Activated CD8-positive, alpha-beta T cell treated with anti-CD3 and anti-CD28 coated beads for 36 hours (primary cell): Measurements from ENCODE around the gene HS6ST2. TPM values are rescaled to one million over a fixed set of nuclear protein-coding genes. Genes with fewer than 3 reads are reported as not detected.

Experiments
- ATAC-seq: fragments of 200-7000 bp; cut with Tn5 transposase; one replicate; pipeline ENCODE4 v1.10.0; 2021; ENCODE audit warnings: mild to moderate bottlenecking, moderate library complexity
- CTCF ChIA-PET: fragments of 350-600 bp; sonication (Branson Sonifier 250); formaldehyde crosslinking; loops from one replicate; lab custom pipeline; 2021; ENCODE audit warnings: antibody characterized with exemption; lab: Charles Lee
- POLR2A ChIA-PET: fragments of 350-600 bp; sonication (Branson Sonifier 250); formaldehyde crosslinking; loops from one replicate; lab custom pipeline; 2021; ENCODE audit warnings: antibody characterized with exemption; lab: Charles Lee
- DNase-seq: peaks from one replicate; pipeline ENCODE4 v3.0.0-alpha.2; 2020
- H3K27ac Mint-ChIP-seq: one replicate; pipeline ENCODE4 v1.8.0; 2021; ENCODE audit warnings: mild to moderate bottlenecking, mixed read lengths
- H3K27me3 Mint-ChIP-seq: one replicate; pipeline ENCODE4 v1.8.0; 2021; ENCODE audit warnings: mixed read lengths
- H3K36me3 Mint-ChIP-seq: one replicate; pipeline ENCODE4 v1.8.0; 2021; ENCODE audit warnings: low read depth, mixed read lengths
- H3K4me1 Mint-ChIP-seq: one replicate; pipeline ENCODE4 v1.8.0; 2021; ENCODE audit warnings: low read depth, mixed read lengths
- H3K4me3 Mint-ChIP-seq: one replicate; pipeline ENCODE4 v1.8.0; 2021; ENCODE audit warnings: mild to moderate bottlenecking, moderate library complexity, mixed read lengths
- H3K9me3 Mint-ChIP-seq: one replicate; pipeline ENCODE4 v1.8.0; 2021; ENCODE audit warnings: mixed read lengths
- intact Hi-C: fragments of 100-400 bp; cut with micrococcal nuclease; formaldehyde crosslinking; loops from one replicate; pipeline ENCODE4 v1.10.0; 2022
- total RNA-seq, 2 experiments: library from RNA; stranded (reverse); gene quantifications; one replicate each; pipeline ENCODE4 v1.2.3, GENCODE V29; 2021
- TF ChIP-seq, protein P1 (sequence below): fragments of 200-600 bp; IDR thresholded peaks from one replicate; pipeline ENCODE4 v1.8.0; 2022; ENCODE audit warnings: antibody characterized with exemption, mild to moderate bottlenecking

The HS6ST2 gene
- total RNA-seq, 2 experiments from 2014 or later, result 0.14 to 0.47 TPM

- no peaks in the 10 kb centered on the region for H3K4me1 Mint-ChIP-seq
- no peaks in the 10 kb centered on the region for H3K9me3 Mint-ChIP-seq
- DNase-seq, result no peak
- ChIA-PET POLR2A (no interaction called here), CTCF (no interaction called here)
- TF ChIP-seq, protein P1, sequence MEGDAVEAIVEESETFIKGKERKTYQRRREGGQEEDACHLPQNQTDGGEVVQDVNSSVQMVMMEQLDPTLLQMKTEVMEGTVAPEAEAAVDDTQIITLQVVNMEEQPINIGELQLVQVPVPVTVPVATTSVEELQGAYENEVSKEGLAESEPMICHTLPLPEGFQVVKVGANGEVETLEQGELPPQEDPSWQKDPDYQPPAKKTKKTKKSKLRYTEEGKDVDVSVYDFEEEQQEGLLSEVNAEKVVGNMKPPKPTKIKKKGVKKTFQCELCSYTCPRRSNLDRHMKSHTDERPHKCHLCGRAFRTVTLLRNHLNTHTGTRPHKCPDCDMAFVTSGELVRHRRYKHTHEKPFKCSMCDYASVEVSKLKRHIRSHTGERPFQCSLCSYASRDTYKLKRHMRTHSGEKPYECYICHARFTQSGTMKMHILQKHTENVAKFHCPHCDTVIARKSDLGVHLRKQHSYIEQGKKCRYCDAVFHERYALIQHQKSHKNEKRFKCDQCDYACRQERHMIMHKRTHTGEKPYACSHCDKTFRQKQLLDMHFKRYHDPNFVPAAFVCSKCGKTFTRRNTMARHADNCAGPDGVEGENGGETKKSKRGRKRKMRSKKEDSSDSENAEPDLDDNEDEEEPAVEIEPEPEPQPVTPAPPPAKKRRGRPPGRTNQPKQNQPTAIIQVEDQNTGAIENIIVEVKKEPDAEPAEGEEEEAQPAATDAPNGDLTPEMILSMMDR, result no peak
- no peak overlapping the region for H3K27ac Mint-ChIP-seq
- intact Hi-C loops, result no loop called here
- H3K36me3 Mint-ChIP-seq, result no peaks in the 10 kb centered on the region
- no peaks in the 10 kb centered on the region for H3K27me3 Mint-ChIP-seq
- no peak for ATAC-seq
- no peak overlapping the region for H3K4me3 Mint-ChIP-seq
These were observed 142.8 kb downstream of the HS6ST2 start for GRCh38 chrX:132815643-132816042.

- POLR2A ChIA-PET, result no interaction called here
These were observed 147.3 kb downstream of the HS6ST2 start for GRCh38 chrX:132810964-132811712.

DNA sequence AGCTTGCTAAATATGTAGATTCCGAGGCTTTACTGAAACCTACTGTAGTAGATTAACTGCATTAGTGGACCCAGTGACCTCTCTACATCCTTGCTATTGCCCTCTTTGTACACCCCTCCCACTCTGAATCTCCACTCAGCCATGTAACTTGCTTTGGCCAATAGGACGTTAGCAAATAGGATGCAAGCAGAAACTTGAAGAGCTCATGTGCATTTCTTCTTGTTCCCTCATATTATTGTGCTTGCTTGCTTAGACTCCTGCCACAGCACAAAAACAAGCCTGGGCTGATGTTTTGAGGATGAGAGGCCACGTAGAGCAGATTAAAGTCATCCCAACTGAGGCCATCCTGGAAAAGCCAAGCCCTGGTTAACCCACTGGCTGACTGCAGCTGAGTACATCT lies 147.9 kb downstream of the HS6ST2 start:
- no peaks in the 10 kb centered on the region for H3K36me3 Mint-ChIP-seq
- H3K4me1 Mint-ChIP-seq, result no peaks in the 10 kb centered on the region
- no peaks in the 10 kb centered on the region for H3K27me3 Mint-ChIP-seq
- H3K27ac Mint-ChIP-seq, result no peak overlapping the region
- no peak for ATAC-seq
- DNase-seq, result no peak
- CTCF ChIA-PET, result no interaction called here
- H3K9me3 Mint-ChIP-seq, result no peaks in the 10 kb centered on the region
- no peak overlapping the region for H3K4me3 Mint-ChIP-seq
- intact Hi-C loops, result no loop called here
- POLR2A ChIA-PET, result no interaction called here
- TF ChIP-seq, protein P1, result no peak

More at GRCh38 chrX:132810964-132811712, 147.3 kb downstream of the HS6ST2 start:
- no peak for DNase-seq
- TF ChIP-seq, protein P1, result no peak
- intact Hi-C loops, result no loop called here
- Mint-ChIP-seq H3K4me1 (no peaks in the 10 kb centered on the region), H3K27ac (no peak overlapping the region), H3K36me3 (no peaks in the 10 kb centered on the region), H3K9me3 (no peaks in the 10 kb centered on the region), H3K27me3 (no peaks in the 10 kb centered on the region), H3K4me3 (no peak overlapping the region)
- no peak for ATAC-seq
- CTCF ChIA-PET, result no interaction called here

DNA sequence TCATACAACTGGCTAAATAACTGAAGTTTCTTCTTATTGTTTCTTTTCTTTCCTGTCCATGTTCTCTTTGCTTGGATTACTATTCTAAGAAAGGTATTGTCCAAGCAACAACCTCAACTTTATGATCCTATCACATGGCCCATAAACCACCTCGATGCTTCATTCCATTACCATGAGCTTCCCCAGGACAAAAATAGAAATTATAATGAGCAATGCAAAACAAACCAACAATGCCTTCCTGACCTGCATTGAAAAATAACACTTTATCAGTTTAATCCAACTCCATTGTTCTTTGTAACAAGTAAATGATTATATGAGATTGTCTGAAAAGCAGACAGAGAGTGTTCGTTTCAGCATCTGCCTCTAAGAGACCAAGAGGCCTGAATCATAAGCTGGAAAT lies 148.8 kb downstream of the HS6ST2 start:
- no peak for DNase-seq
- no peak for ATAC-seq
- Mint-ChIP-seq H3K36me3 (no peaks in the 10 kb centered on the region), H3K4me3 (no peak overlapping the region), H3K9me3 (no peaks in the 10 kb centered on the region), H3K27ac (no peak overlapping the region), H3K4me1 (no peaks in the 10 kb centered on the region), H3K27me3 (no peaks in the 10 kb centered on the region)
- TF ChIP-seq, protein P1, result no peak
- ChIA-PET CTCF (no interaction called here), POLR2A (no interaction called here)
- intact Hi-C loops, result no loop called here

GRCh38 chrX:132807411-132808030 lies 150.9 kb downstream of the HS6ST2 start:
- ATAC-seq, result no peak
- POLR2A ChIA-PET, result no interaction called here
- no peaks in the 10 kb centered on the region for H3K27me3 Mint-ChIP-seq
- H3K4me3 Mint-ChIP-seq, result no peak overlapping the region
- no peaks in the 10 kb centered on the region for H3K9me3 Mint-ChIP-seq
- DNase-seq, result no peak
- H3K36me3 Mint-ChIP-seq, result no peaks in the 10 kb centered on the region
- CTCF ChIA-PET, result interaction anchor here (1.1 kb wide), 1 partner anchor 27 kb away, joined by 4 read pairs; no protein-coding TSS in a partner anchor
- no peaks in the 10 kb centered on the region for H3K4me1 Mint-ChIP-seq
- TF ChIP-seq, protein P1, result no peak
- intact Hi-C loops, result no loop called here
- no peak overlapping the region for H3K27ac Mint-ChIP-seq
